Activated CD4-positive, alpha-beta T cell treated with anti-CD3 and anti-CD28 coated beads, Interleukin-2, amount 50 U/mL, for 48 hours (primary cell): Measurements from ENCODE around the gene TPCN2.
"Not testable (repeated sequence)": the region's sequence is repeated elsewhere in the genome, so short reads cannot be mapped to it uniquely, and the experiment has no call there.

Experiments
- DNase-seq, 2 experiments: peaks; one replicate each; pipeline ENCODE4 v3.0.0-alpha.2; 2020

TPCN2 gene

GRCh38 chr11:69048694-69049489, at the start of gene TPCN2:
Gene TPCN2 (plus strand): TSS chr11:69048932. CDS start chr11:69048998, 66 bp downstream.
- DNase-seq: peak; percentile 87 to 90

DNA sequence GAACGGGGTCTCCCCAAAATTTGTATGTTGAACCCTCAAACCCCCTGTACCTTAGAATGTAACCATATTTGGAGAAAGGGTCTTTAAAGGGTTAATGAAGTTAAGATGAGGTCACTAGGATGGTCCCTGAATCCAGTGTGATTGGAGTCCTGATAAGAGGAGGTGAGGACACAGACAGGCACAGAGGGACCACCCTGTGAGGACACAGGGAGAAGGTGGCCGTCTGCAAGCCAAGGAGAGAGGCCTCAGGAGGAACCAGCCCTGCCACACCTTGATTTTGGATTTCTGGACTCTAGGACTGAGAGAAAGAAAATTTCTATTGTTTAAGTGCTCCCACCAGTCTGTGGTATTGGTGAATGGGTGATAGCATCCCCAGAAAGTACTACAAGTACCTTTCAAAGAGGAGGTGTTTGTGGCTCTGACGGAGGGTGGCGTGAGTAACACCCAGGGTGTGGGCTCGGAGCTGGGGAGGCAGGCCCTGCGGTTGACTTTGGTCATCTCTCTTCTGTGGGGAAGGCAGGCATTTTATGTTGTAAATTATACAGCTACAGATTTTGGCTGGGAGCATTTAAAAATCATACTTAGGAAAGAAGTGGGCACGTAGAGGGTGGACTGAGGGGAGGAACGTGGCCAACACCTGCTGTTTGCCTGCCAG, 49.5 kb upstream of the TPCN2 start:
- no peak for DNase-seq

DNA sequence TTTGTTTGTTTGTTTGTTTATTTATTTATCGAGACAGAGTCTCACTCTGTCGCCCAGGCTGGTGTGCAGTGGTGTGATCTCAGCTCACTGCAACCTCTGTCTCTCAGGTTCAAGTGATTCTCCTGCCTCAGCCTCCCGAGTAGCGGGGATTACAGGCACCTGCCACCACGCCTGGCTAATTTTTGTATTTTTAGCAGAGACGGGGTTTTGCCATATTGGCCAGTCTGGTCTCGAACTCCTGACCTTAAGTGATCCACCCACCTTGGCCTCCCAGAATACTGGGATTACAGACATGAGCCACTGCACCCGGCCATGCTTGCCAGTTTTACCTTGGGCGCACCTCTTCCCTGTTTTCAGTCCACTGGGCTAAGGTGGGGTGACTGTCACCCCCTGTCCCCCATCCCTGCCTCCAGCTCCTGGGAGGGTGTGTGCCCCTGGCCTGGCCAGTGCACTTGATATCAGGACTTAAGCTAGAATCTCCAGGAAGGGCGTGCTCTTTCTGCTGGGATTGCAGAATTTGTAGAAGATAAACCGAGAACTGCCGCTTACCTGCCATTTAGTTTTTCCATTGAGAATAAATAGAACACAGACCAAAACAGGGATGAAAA, 48.9 kb upstream of the TPCN2 start:
- DNase-seq: not testable (repeated sequence)

DNA sequence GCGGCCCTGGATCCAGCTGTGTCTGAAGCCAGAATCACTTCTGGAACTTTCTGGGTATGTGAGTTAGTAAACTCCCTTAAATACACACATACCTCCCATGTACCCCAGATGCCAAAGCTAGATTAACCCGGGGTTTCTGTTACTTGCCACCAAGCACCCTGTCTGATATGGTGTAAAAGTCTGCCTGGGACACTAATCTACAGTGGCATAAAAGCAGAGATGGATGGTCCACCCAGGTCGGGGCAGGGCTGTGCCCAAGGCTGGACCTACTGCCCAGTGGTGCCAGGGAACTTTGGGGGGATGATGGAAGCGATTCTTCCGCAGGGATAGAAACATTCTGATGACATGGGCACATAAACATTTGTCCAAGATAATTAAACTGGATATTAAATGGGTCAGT, 48.3 kb upstream of the TPCN2 start:
- DNase-seq: no peak

DNA sequence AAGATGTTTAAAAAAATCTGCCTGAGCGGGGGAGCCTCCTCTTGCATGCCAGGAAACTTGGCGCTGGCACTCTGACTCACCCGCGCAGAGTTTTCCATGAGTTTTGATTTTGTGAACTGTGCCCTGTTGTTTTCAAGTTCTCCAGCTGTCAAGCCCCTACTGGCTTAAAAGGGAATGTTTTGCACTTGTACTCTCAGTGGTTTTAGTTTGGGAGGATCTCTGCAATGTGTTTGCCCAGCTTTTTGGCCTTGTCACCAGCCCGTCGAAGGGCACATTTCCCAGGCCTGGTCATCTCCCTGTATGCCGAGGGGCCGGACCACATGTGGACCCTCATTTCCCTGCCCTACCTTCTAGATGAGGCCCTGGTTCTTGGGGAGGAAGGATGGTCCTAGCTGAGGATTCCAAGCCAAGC, 47.9 kb upstream of the TPCN2 start:
- no peak for DNase-seq

DNA sequence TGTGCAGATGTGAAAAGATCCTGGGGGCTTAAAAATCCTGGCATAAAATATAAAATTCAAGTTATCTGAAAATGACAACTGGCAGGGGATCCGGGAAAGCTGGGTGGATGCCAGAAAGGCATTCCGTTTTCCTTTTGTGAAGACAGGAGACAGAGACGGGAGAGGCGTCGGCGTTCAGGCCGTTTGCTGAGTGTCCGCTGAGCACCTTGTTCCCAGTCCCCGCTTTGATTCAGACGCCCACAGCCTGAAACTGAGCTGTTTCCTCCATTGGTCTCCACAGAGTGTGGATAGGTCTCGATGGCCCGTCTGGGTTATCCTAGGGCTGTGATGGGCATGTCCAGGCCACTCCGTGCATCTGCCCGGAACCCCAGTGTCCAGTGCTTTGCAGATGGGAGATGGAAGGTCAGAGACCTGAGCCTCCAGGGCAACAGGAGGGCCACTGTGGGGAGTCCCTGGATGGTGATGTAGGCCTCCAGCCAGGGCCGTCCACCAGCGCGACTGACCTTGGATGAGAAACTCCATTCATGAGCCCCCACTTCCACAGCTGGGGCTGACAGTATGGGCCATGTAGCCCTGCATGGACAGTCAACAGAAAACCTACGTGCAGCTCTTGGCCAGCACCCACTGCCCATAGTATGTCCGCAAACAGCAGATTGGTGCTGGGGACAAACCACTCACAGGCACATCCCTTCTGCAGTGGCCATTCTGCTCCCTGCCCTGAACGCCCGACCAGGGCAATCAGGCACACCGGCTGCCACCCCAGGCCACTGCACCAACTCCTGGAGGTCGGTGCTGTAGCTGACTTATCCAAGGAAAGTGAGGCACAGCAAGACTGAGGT, 47.3 kb upstream of the TPCN2 start:
- DNase-seq: no peak

DNA sequence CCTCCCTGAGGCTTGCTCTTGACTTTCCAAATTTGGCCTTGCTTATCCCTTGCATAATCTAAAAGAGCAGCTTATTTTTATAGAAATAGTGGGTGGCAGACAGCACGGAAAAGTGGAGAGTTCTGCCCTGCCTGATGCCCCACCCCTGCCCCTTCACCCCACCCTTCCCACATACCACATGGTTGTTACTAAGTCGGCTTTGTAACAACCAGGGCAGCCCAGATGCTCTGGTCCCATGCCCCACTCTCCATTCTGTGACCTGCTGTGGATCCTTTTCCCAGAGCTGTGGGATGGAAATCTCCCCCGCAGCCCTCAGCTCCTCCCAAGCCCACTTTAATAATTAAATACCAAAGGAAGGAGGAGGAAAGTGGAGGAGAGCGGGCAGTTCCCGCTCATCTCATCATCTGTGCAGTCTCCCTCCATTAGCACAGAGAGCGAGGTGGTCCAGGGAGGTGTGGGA, 46.6 kb upstream of the TPCN2 start:
- DNase-seq: no peak

- DNase-seq: no peak
Measured at GRCh38 chr11:69002570-69003231, 46.0 kb upstream of the TPCN2 start.

DNA sequence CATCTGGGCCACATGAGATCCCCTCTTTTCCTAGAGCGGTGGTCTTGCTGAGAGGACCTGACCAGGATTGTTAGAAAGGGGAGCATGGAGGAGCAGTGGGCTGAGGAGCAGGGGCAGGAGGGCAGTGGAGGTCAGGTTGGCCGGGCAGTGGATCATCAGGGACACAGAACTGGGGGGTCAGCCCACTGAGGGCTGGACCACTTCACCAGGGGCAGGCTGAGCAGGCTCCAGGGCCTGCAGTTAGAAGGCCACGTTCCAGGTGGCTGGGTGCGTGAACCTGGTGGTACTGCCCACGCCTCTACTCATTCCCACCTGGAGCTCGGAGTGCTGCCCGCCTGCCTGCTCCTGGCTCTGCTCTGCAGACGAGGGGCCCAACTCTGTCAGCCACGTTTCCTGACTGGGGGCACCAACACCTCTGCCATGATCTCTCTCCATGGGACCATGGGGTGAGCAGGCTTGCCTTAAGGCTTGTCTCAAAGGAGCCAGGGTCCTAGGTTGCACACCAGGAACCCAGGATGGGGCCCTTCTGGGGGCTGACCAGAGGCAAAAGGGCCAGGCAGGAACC, 45.3 kb upstream of the TPCN2 start:
- no peak for DNase-seq

DNA sequence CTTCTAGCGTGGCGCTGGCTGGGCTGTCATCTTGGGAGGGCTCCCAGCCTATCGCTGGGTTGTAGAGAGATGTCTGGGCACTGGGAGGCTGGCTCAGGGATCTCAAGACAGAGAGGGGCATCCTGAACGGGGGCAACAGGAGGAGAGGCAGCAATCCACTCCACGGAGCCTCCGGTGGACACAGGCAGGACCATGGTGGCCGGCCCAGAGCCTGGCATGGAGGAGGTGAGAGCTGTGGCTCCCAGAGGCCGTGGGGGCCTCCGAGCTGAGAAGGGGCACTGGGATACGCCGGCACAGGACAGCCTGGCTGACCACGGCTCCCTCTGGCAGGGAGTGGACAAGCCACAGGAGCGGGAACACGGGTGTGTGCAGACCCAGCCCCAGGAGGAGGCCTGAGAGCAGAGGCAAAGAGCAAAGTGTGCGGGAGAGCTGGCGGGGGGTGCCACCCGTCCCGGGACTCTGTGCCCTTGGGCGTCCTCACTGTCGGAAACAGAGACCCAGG, 44.8 kb upstream of the TPCN2 start:
- no peak for DNase-seq

DNA sequence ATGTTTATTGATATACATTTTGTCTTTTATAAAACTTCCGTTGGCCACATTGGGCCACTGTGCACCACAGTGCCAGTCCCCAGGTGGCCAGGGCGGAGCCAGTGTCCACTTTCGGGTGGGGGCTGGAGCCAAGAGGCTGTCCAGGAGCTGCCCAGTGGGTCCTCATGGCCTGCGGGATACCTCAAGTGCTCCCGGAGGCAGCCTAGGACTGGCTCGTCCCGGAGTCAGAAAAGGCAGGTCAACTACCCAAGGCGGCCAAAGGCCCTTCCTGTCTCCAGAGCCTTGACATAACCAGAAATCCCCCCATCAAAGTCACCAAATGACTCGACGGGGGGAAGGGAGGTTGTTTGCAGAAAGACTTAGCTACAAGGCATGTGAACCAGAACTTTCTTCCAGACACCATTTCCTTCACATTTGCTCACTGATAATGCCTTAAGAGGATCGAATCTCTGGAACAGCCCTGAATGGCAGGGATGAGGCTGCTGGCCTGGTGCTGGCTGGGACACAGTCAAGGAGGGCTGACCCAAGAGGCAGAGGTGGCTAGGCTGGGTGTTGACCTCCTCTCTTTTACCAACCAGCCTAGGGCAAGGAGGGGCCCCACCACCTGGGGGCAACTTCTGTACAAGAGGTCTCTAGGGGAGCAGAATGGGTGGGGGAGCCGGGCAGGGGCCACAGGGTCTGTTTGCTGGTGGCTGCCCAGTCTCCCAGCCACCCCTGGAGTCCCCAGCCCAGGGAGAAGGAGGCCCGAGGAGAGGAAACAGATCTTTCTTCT, 44.1 kb upstream of the TPCN2 start:
- no peak for DNase-seq

- DNase-seq: no peak
Measured at GRCh38 chr11:69005183-69005630, 43.5 kb upstream of the TPCN2 start.

DNA sequence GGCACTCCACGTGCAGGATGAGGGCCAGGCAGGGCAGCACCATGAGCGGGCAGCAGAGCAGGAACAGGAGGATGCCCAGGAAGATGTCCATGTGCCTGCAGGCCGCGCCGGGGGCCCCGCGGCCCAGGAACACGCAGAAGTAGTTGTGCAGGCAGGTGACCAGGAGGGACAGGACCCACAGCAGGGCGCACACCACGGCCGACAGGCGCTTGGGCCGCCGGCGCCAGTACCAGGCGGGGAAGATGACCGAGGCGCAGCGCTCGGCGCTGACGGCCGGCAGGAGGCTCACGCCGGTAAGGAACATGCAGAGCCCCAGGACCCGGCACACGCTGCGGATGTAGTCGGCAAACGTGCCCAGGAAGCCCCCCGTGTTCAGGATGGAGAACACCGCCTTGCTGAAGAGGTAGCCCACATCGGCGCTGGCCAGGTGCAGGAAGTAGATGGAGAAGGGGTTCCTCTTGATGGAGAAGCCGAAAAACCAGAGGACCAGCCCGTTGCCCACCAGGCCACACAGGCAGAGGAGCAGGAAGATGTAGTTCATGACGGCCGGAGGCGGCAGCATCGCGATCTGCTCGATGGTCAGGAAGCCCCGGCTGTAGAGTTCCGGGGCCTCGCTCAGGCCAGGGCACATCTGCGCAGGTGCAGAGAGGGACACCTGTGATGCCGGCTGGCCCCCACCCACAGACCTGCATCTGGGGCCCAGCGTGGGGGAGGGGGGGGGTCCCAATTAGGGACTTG, 42.9 kb upstream of the TPCN2 start:
- no peak for DNase-seq

- DNase-seq: no peak
Measured at GRCh38 chr11:69006816-69007215, 41.9 kb upstream of the TPCN2 start.

GRCh38 chr11:69007975-69008381, 40.8 kb upstream of the TPCN2 start:
- DNase-seq: no peak

- no peak for DNase-seq
Measured at GRCh38 chr11:69008737-69009440, 39.8 kb upstream of the TPCN2 start.

GRCh38 chr11:69009441-69010211, 39.1 kb upstream of the TPCN2 start:
- DNase-seq: no peak

DNA sequence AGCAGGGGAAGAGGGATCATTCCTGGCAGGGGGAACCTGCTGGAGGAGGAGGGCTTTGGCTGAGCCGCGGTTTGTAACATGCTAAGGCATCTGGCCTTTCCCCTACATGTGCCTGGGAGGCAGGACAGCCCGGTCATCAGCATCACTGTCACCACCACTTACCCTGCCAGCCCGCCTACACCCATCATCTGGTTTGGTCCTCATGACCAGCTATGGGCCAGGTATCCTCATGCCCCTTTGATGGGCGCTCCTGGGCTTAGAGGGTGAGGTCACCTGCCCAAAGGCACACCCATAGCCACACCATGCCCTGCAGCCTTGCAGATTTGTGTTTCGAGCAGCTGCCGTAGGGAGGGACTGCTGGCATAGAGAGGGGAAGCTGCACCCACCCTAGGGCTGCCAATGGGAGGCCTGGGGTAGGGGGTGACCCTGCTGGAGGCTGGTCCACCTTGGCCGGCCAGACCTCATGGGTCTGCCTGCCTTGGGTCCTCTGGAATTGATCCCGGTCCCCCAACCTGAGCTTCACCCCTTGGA, 38.3 kb upstream of the TPCN2 start:
- DNase-seq: no peak
